Measurements from ENCODE around the gene FOXN1. TPM values are rescaled to one million over a fixed set of nuclear protein-coding genes. Genes with fewer than 3 reads are reported as not detected.

Gene FOXN1
- total and polyA plus RNA-seq, 2 donors (not counting 1 experiment from before 2014, with no cell fraction given) = not detected

- no peaks in the 10 kb centered on the region for H3K36me3 ChIP-seq (ENCODE audit: control insufficient read depth, insufficient read depth, low read length)
- H4K20me1 ChIP-seq (ENCODE audit: control insufficient read depth, extremely low read depth, insufficient read depth, low read length) = no peaks in the 10 kb centered on the region
- no peak overlapping the region for H3K4me3 ChIP-seq (replicated peaks in 1 of 4; ENCODE audit: control extremely low read depth in 1 of 4, insufficient read depth in 1 of 4, low read depth in 3 of 4, low read length in 4 of 4)
- H3K27ac ChIP-seq (ENCODE audit: insufficient read depth, low read length) = no peak overlapping the region
- no peak overlapping the region for H2AFZ ChIP-seq (ENCODE audit: low read length)
- no peaks in the 10 kb centered on the region for H3K27me3 ChIP-seq (ENCODE audit: control insufficient read depth, insufficient read depth, low read length)
- no peak overlapping the region for H3K4me2 ChIP-seq (ENCODE audit: extremely low read depth, insufficient read depth, low read length)
- DNase-seq (ENCODE audit: low read depth in 2 of 2) = no peak
- no peaks in the 10 kb centered on the region for H3K4me1 ChIP-seq (ENCODE audit: control insufficient read depth, extremely low read depth, insufficient read depth, low read length)
- H3K79me2 ChIP-seq (ENCODE audit: control insufficient read depth, insufficient read depth, low read length) = no peaks in the 10 kb centered on the region
- TF ChIP-seq EZH2 (IDR thresholded peaks at IDR 0.05; ENCODE audit: low read length, missing control alignments) (no peak), CTCF (conservative IDR thresholded peaks at IDR 0.05 in 1 of 2, IDR thresholded peaks at IDR 0.05 in 1 of 2; ENCODE audit: low read depth in 1 of 2, low read length in 2 of 2) (no peak)
- H3K9ac ChIP-seq (ENCODE audit: insufficient read depth, low read length) = no peak overlapping the region
- H3K9me3 ChIP-seq (ENCODE audit: control insufficient read depth, insufficient read depth, low read depth, low read length) = no peaks in the 10 kb centered on the region
Measured at GRCh38 chr17:28523186-28523585, 17.0 kb downstream of the FOXN1 start.

GRCh38 chr17:28523876-28524275 is 17.7 kb downstream of the FOXN1 start:
- H3K9ac ChIP-seq (ENCODE audit: insufficient read depth, low read length) = no peak overlapping the region
- no peaks in the 10 kb centered on the region for H4K20me1 ChIP-seq (ENCODE audit: control insufficient read depth, extremely low read depth, insufficient read depth, low read length)
- H3K27me3 ChIP-seq (ENCODE audit: control insufficient read depth, insufficient read depth, low read length) = no peaks in the 10 kb centered on the region
- H3K79me2 ChIP-seq (ENCODE audit: control insufficient read depth, insufficient read depth, low read length) = no peaks in the 10 kb centered on the region
- H3K4me3 ChIP-seq (replicated peaks in 1 of 4; ENCODE audit: control extremely low read depth in 1 of 4, insufficient read depth in 1 of 4, low read depth in 3 of 4, low read length in 4 of 4) = no peak overlapping the region
- no peak overlapping the region for H3K27ac ChIP-seq (ENCODE audit: insufficient read depth, low read length)
- no peak overlapping the region for H2AFZ ChIP-seq (ENCODE audit: low read length)
- TF ChIP-seq CTCF (conservative IDR thresholded peaks at IDR 0.05 in 1 of 2, IDR thresholded peaks at IDR 0.05 in 1 of 2; ENCODE audit: low read depth in 1 of 2, low read length in 2 of 2) (no peak), EZH2 (IDR thresholded peaks at IDR 0.05; ENCODE audit: low read length, missing control alignments) (no peak)
- no peaks in the 10 kb centered on the region for H3K36me3 ChIP-seq (ENCODE audit: control insufficient read depth, insufficient read depth, low read length)
- H3K9me3 ChIP-seq (ENCODE audit: control insufficient read depth, insufficient read depth, low read depth, low read length) = no peaks in the 10 kb centered on the region
- DNase-seq (ENCODE audit: low read depth in 2 of 2) = no peak
- no peaks in the 10 kb centered on the region for H3K4me1 ChIP-seq (ENCODE audit: control insufficient read depth, extremely low read depth, insufficient read depth, low read length)
- H3K4me2 ChIP-seq (ENCODE audit: extremely low read depth, insufficient read depth, low read length) = no peak overlapping the region

- no peaks in the 10 kb centered on the region for H3K4me1 ChIP-seq (ENCODE audit: control insufficient read depth, extremely low read depth, insufficient read depth, low read length)
- H3K27me3 ChIP-seq (ENCODE audit: control insufficient read depth, insufficient read depth, low read length) = no peaks in the 10 kb centered on the region
- no peaks in the 10 kb centered on the region for H4K20me1 ChIP-seq (ENCODE audit: control insufficient read depth, extremely low read depth, insufficient read depth, low read length)
- H2AFZ ChIP-seq (ENCODE audit: low read length) = no peak overlapping the region
- peak; percentile 53 to 74 for DNase-seq (ENCODE audit: low read depth in 2 of 2)
- H3K36me3 ChIP-seq (ENCODE audit: control insufficient read depth, insufficient read depth, low read length) = no peaks in the 10 kb centered on the region
- no peaks in the 10 kb centered on the region for H3K79me2 ChIP-seq (ENCODE audit: control insufficient read depth, insufficient read depth, low read length)
- no peak overlapping the region for H3K4me2 ChIP-seq (ENCODE audit: extremely low read depth, insufficient read depth, low read length)
- TF ChIP-seq CTCF (conservative IDR thresholded peaks at IDR 0.05 in 1 of 2, IDR thresholded peaks at IDR 0.05 in 1 of 2; ENCODE audit: low read depth in 1 of 2, low read length in 2 of 2) (no peak), EZH2 (IDR thresholded peaks at IDR 0.05; ENCODE audit: low read length, missing control alignments) (no peak)
- no peak overlapping the region for H3K4me3 ChIP-seq (replicated peaks in 1 of 4; ENCODE audit: control extremely low read depth in 1 of 4, insufficient read depth in 1 of 4, low read depth in 3 of 4, low read length in 4 of 4)
- no peak overlapping the region for H3K27ac ChIP-seq (ENCODE audit: insufficient read depth, low read length)
- no peaks in the 10 kb centered on the region for H3K9me3 ChIP-seq (ENCODE audit: control insufficient read depth, insufficient read depth, low read depth, low read length)
- H3K9ac ChIP-seq (ENCODE audit: insufficient read depth, low read length) = no peak overlapping the region
Measured at GRCh38 chr17:28524476-28525424, 18.6 kb downstream of the FOXN1 start.

Data from fibroblast of lung (primary cell).